GM12892 (cell line): ENCODE data around the gene RNU1-2.
"Not testable (repeated sequence)": the region's sequence is repeated elsewhere in the genome, so short reads cannot be mapped to it uniquely, and the experiment has no call there.

Source experiments
- DNase-seq: peaks from one replicate; pipeline ENCODE4 v3.0.0; 2011; ENCODE audit not compliant: insufficient read length
- FAIRE-seq: peaks from 2 replicates; lab custom pipeline; 2011; peaks lifted over from hg19 to GRCh38; lab: Jason Lieb, UNC
- POLR2A ChIP-seq: IDR thresholded peaks from 2 replicates; pipeline ENCODE4 v1.6.1; 2011; ENCODE audit warnings: low read depth, low read length, control low read depth
- POLR2AphosphoS5 ChIP-seq: IDR thresholded peaks from 2 replicates; pipeline ENCODE4 v1.6.1; 2011; ENCODE audit warnings: low read depth, low read length, control low read depth
- TAF1 ChIP-seq: IDR thresholded peaks from 2 replicates; pipeline ENCODE4 v1.6.1; 2011; ENCODE audit warnings: low read depth, mild to moderate bottlenecking, control low read depth, low read length, borderline replicate concordance

Gene RNU1-2

GRCh38 chr1:16882986-16883385, 12.8 kb upstream of the RNU1-2 start:
- DNase-seq (no peak), FAIRE-seq (no peak)
- no peak for TF ChIP-seq TAF1
- TF ChIP-seq POLR2A = no peak
- TF ChIP-seq POLR2AphosphoS5 = no peak

GRCh38 chr1:16884487-16884886, 11.3 kb upstream of the RNU1-2 start:
- DNase-seq, FAIRE-seq: not testable (repeated sequence)

- no peak for DNase-seq
- FAIRE-seq = no peak
- no peak for TF ChIP-seq TAF1
- no peak for TF ChIP-seq POLR2AphosphoS5
- TF ChIP-seq POLR2A = no peak
Observed at GRCh38 chr1:16886860-16887605, 8.7 kb upstream of the RNU1-2 start.

GRCh38 chr1:16888860-16889816, 6.6 kb upstream of the RNU1-2 start:
- TF ChIP-seq POLR2AphosphoS5 (no peak), POLR2A (no peak), TAF1 (no peak)
- no peak for FAIRE-seq
- DNase-seq = no peak

- FAIRE-seq, DNase-seq: not testable (repeated sequence)
Observed at GRCh38 chr1:16890539-16891021, 5.2 kb upstream of the RNU1-2 start.

GRCh38 chr1:16891057-16891456, 4.7 kb upstream of the RNU1-2 start:
- FAIRE-seq, DNase-seq: not testable (repeated sequence)

GRCh38 chr1:16892978-16893525, 2.7 kb upstream of the RNU1-2 start:
- DNase-seq, FAIRE-seq: not testable (repeated sequence)

- not testable (repeated sequence) for DNase-seq, FAIRE-seq
Observed at GRCh38 chr1:16893796-16894195, 2.0 kb upstream of the RNU1-2 start.

- not testable (repeated sequence) for FAIRE-seq, DNase-seq
Observed at GRCh38 chr1:16894338-16894737, 1.4 kb upstream of the RNU1-2 start.

- FAIRE-seq = not testable (repeated sequence)
Observed at GRCh38 chr1:16895233-16895597, 565 bp upstream of the RNU1-2 start.

GRCh38 chr1:16896316-16897055, 706 bp downstream of the RNU1-2 start:
- peak; percentile 62; the same call in 1 of the 2 replicates for TF ChIP-seq POLR2AphosphoS5
- peak; percentile 74; the same call in 1 of the 2 replicates for TF ChIP-seq POLR2A
- FAIRE-seq, DNase-seq: not testable (repeated sequence)

More at GRCh38 chr1:16895233-16895597, 565 bp upstream of the RNU1-2 start:
- not testable (repeated sequence) for DNase-seq

- not testable (repeated sequence) for DNase-seq, FAIRE-seq
Observed at GRCh38 chr1:16897653-16898052, 1.9 kb downstream of the RNU1-2 start.

- FAIRE-seq, DNase-seq: not testable (repeated sequence)
Observed at GRCh38 chr1:16898298-16898697, 2.5 kb downstream of the RNU1-2 start.

- FAIRE-seq, DNase-seq: not testable (repeated sequence)
Observed at GRCh38 chr1:16899020-16899419, 3.2 kb downstream of the RNU1-2 start.
